ENCODE data around the gene NETO1. TPM values are rescaled to one million over a fixed set of nuclear protein-coding genes. Genes with fewer than 3 reads are reported as not detected.

The NETO1 gene
- total RNA-seq, 4 donors from 2014 or later = 0.39 to 2.8 (median 0.54) TPM; not detected in 1

DNA sequence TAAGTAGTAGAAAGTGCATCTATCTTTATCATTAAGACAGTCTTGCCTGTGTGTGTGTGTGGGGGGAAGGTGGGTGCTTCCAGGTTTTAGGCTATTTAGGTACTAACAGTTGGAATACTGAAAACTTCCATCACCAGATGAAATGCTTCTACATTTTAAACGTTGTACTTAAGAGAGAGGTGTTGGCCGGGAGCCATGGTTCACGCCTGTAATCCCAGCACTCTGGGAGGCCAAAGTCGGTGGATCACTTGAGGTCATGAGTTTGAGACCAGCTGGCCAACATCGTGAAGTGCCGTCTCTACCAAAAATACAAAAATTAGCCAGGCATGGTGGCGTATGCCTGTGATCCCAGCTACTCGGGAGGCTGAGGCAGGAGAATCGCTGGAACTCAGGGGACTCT lies 4.0 kb downstream of the NETO1 start:
- no peak for DNase-seq
- Histone ChIP-seq H3K4me1 (no peaks in the 10 kb centered on the region), H3K36me3 (no peaks in the 10 kb centered on the region), H3K27ac (no peak overlapping the region), H3K4me3 (replicated peaks in 1 of 3) (no peak overlapping the region), H3K9me3 (no peaks in the 10 kb centered on the region), H3K27me3 (no peaks in the 10 kb centered on the region)
- intact Hi-C loops (cut with DNase I) = no loop called here
- no peak for TF ChIP-seq POLR2A (IDR thresholded peaks at IDR 0.05)
- TF ChIP-seq, protein P1, sequence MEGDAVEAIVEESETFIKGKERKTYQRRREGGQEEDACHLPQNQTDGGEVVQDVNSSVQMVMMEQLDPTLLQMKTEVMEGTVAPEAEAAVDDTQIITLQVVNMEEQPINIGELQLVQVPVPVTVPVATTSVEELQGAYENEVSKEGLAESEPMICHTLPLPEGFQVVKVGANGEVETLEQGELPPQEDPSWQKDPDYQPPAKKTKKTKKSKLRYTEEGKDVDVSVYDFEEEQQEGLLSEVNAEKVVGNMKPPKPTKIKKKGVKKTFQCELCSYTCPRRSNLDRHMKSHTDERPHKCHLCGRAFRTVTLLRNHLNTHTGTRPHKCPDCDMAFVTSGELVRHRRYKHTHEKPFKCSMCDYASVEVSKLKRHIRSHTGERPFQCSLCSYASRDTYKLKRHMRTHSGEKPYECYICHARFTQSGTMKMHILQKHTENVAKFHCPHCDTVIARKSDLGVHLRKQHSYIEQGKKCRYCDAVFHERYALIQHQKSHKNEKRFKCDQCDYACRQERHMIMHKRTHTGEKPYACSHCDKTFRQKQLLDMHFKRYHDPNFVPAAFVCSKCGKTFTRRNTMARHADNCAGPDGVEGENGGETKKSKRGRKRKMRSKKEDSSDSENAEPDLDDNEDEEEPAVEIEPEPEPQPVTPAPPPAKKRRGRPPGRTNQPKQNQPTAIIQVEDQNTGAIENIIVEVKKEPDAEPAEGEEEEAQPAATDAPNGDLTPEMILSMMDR (IDR thresholded peaks at IDR 0.05) = no peak
- 79 to 86% methylated on average over 9 of the region's 9 CpGs for WGBS, 2 donors

DNA sequence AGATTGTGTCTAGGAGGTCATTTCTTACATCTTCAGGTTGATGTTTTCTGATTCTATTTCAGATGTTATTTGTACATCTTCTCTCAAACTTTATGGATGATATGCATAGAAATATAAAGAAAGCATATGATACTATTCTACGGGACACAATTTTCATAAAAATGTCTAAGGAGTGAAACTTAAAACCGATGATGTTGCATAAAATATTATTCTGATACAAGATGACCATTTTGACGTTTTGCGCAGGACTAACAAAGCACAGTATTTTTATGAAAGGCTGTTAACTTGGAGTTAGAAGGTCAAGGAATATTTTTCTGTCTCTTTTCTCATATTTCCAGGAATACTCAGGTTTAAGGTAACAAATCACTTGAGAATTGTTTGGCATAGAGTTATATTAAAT lies 8.7 kb downstream of the NETO1 start:
- intact Hi-C loops (cut with DNase I) = no loop called here
- Histone ChIP-seq H3K36me3 (no peaks in the 10 kb centered on the region), H3K4me1 (no peaks in the 10 kb centered on the region), H3K27me3 (no peaks in the 10 kb centered on the region), H3K4me3 (replicated peaks in 1 of 3) (no peak overlapping the region), H3K27ac (no peak overlapping the region), H3K9me3 (no peaks in the 10 kb centered on the region)
- TF ChIP-seq, protein P1 (IDR thresholded peaks at IDR 0.05) = no peak
- TF ChIP-seq POLR2A (IDR thresholded peaks at IDR 0.05) = no peak
- 84 to 91% methylated on average over 4 of the region's 4 CpGs for WGBS, 2 donors
- DNase-seq = no peak

DNA sequence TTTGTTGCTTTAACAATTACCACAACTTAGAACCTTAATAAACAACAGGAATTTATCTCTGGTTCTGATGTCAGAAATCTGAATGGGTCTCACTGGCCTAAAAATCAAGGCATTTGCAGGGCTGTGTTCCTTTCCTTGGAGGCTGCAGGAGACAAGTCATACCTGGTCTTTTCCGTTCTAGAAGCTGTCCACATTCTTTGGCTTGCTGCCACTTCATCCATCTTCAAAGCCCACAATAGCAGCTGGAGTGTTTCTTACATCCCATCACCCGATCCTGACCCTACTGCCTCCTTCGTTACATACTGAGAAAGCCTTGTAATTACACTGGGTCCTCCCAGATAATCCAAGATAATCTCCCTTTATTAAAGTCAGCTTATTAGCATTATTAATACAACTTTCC lies 18.1 kb downstream of the NETO1 start:
- intact Hi-C loops (cut with DNase I) = no loop called here
- 71 to 73% methylated on average over 3 of the region's 3 CpGs for WGBS, 2 donors
- no peak for TF ChIP-seq POLR2A (IDR thresholded peaks at IDR 0.05)
- TF ChIP-seq, protein P1 (IDR thresholded peaks at IDR 0.05) = no peak

DNA sequence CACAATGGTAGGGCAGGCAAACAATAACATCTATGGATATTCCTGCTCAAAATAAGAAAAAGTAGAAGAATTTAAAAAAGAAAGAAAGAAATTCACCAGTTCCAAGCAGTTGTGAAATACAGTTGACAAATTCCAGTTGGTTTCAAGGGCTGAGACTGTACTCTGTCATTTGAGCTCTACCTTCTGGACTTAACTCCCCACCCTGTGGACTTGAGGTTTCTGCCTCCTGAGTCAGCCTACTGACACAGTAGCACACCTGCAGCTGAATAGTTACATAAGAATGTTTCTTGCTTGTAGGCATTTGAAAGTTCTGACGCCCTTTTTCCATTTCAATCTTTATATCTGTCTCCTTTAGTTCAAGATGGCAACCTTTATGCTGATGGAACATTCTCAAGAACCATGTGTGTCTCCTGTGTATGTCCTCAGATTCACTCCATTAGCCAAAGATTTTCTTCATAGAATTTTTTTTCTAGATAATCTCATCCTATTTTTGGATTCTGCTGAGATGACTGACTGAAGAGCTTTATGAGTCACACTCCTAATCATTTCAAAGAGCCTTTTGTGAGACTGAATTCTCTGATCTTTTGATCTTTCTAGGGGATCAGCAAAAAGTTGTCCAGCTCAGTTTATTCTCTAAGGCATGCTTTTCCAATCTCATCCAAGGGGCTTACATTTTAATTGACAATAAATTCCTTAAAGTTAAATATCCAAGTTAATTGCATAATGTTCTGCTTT lies 19.1 kb downstream of the NETO1 start:
- intact Hi-C loops (cut with DNase I) = no loop called here
- no peak overlapping the region for H3K27ac ChIP-seq
- TF ChIP-seq, protein P1 (IDR thresholded peaks at IDR 0.05) = no peak
- no peak for TF ChIP-seq POLR2A (IDR thresholded peaks at IDR 0.05)
- no peak for DNase-seq
- no peaks in the 10 kb centered on the region for H3K36me3 ChIP-seq
- H3K27me3 ChIP-seq = no peaks in the 10 kb centered on the region
- H3K4me3 ChIP-seq (replicated peaks in 1 of 3) = no peak overlapping the region
- WGBS, 2 donors = 29 to 62% methylated on average over 1 of the region's 1 CpG
- no peaks in the 10 kb centered on the region for H3K9me3 ChIP-seq
- no peaks in the 10 kb centered on the region for H3K4me1 ChIP-seq

More for the DNA sequence above, 18.1 kb downstream of the NETO1 start:
- no peak overlapping the region for H3K4me3 ChIP-seq (replicated peaks in 1 of 3)
- H3K36me3 ChIP-seq = no peaks in the 10 kb centered on the region
- H3K4me1 ChIP-seq = no peaks in the 10 kb centered on the region
- H3K9me3 ChIP-seq = no peaks in the 10 kb centered on the region
- H3K27me3 ChIP-seq = no peaks in the 10 kb centered on the region
- H3K27ac ChIP-seq = no peak overlapping the region
- no peak for DNase-seq

DNA sequence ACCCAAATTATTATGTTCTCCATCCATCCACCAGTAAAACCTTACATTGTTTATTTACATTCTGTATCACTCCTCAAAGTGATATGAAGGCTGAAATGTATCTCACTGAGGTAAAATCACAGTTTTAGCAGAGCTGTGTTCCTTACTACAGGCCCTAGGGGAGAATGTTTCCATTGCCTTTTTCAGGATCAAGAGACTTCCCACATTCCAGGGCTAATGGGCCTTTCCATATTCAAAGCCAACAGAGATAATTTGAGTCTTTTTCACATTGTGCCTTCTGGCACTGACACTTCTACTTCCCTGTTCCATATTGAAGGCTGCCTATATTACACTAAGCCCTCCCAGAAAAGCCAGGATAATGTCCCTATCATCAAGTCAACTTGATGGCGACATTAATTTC lies 20.0 kb downstream of the NETO1 start:
- Histone ChIP-seq H3K4me1 (no peaks in the 10 kb centered on the region), H3K36me3 (no peaks in the 10 kb centered on the region), H3K9me3 (no peaks in the 10 kb centered on the region), H3K27ac (no peak overlapping the region), H3K4me3 (replicated peaks in 1 of 3) (no peak overlapping the region), H3K27me3 (no peaks in the 10 kb centered on the region)
- DNase-seq = no peak
- 78 to 89% methylated on average over 1 of the region's 1 CpG for WGBS, 2 donors
- intact Hi-C loops (cut with DNase I) = no loop called here
- TF ChIP-seq, protein P1 (IDR thresholded peaks at IDR 0.05) = no peak
- TF ChIP-seq POLR2A (IDR thresholded peaks at IDR 0.05) = no peak
